ENCODE results near the gene MRPL23. TPM values are rescaled to one million over a fixed set of nuclear protein-coding genes. Genes with fewer than 3 reads are reported as not detected.

Gene MRPL23
- total RNA-seq, 1 donor from 2014 or later, result 163 TPM

- DNase-seq (ENCODE audit: low read depth), result no peak
- no peak for TF ChIP-seq CTCF (IDR thresholded peaks at IDR 0.05; ENCODE audit: insufficient read depth, low read length, poor library complexity, severe bottlenecking)
- Histone ChIP-seq H3K27me3 (ENCODE audit: control insufficient read depth, insufficient read depth, low read length) (no peaks in the 10 kb centered on the region), H3K36me3 (ENCODE audit: control insufficient read depth, insufficient read depth, low read length) (no peaks in the 10 kb centered on the region), H3K4me3 (ENCODE audit: low read depth, low read length) (no peak overlapping the region)
Observed at GRCh38 chr11:1967641-1968225, 20.6 kb downstream of the MRPL23 start.

GRCh38 chr11:1968454-1969002, 21.4 kb downstream of the MRPL23 start:
- Histone ChIP-seq H3K4me3 (ENCODE audit: low read depth, low read length) (no peak overlapping the region), H3K27me3 (ENCODE audit: control insufficient read depth, insufficient read depth, low read length) (no peaks in the 10 kb centered on the region), H3K36me3 (ENCODE audit: control insufficient read depth, insufficient read depth, low read length) (no peaks in the 10 kb centered on the region)
- no peak for TF ChIP-seq CTCF (IDR thresholded peaks at IDR 0.05; ENCODE audit: insufficient read depth, low read length, poor library complexity, severe bottlenecking)
- DNase-seq (ENCODE audit: low read depth), result no peak

- Histone ChIP-seq H3K4me3 (ENCODE audit: low read depth, low read length) (no peak overlapping the region), H3K36me3 (ENCODE audit: control insufficient read depth, insufficient read depth, low read length) (no peaks in the 10 kb centered on the region), H3K27me3 (ENCODE audit: control insufficient read depth, insufficient read depth, low read length) (no peaks in the 10 kb centered on the region)
- DNase-seq (ENCODE audit: low read depth), result no peak
- TF ChIP-seq CTCF (IDR thresholded peaks at IDR 0.05; ENCODE audit: insufficient read depth, low read length, poor library complexity, severe bottlenecking), result no peak
Observed at GRCh38 chr11:1969035-1969434, 21.9 kb downstream of the MRPL23 start.

- Histone ChIP-seq H3K27me3 (ENCODE audit: control insufficient read depth, insufficient read depth, low read length) (no peaks in the 10 kb centered on the region), H3K36me3 (ENCODE audit: control insufficient read depth, insufficient read depth, low read length) (no peaks in the 10 kb centered on the region), H3K4me3 (ENCODE audit: low read depth, low read length) (no peak overlapping the region)
- no peak for DNase-seq (ENCODE audit: low read depth)
- no peak for TF ChIP-seq CTCF (IDR thresholded peaks at IDR 0.05; ENCODE audit: insufficient read depth, low read length, poor library complexity, severe bottlenecking)
Observed at GRCh38 chr11:1969776-1970175, 22.6 kb downstream of the MRPL23 start.

- no peak for DNase-seq (ENCODE audit: low read depth)
Observed at GRCh38 chr11:1970956-1971355, 23.8 kb downstream of the MRPL23 start.

More at GRCh38 chr11:1970956-1971355, 23.8 kb downstream of the MRPL23 start:
- no peak for TF ChIP-seq CTCF (IDR thresholded peaks at IDR 0.05; ENCODE audit: insufficient read depth, low read length, poor library complexity, severe bottlenecking)
- Histone ChIP-seq H3K27me3 (ENCODE audit: control insufficient read depth, insufficient read depth, low read length) (no peaks in the 10 kb centered on the region), H3K4me3 (ENCODE audit: low read depth, low read length) (no peak overlapping the region), H3K36me3 (ENCODE audit: control insufficient read depth, insufficient read depth, low read length) (no peaks in the 10 kb centered on the region)

Data from kidney epithelial cell (primary cell).